Right lobe of liver (tissue), 6 donors: ENCODE measurements around the gene BMPR2. TPM values are rescaled to one million over a fixed set of nuclear protein-coding genes. Genes with fewer than 3 reads are reported as not detected.

Source experiments
- ATAC-seq, 4 donors: fragments of 200-7000 bp; cut with Tn5 transposase; one replicate each; pipeline ENCODE4 v1.9.1; 2020; ENCODE audit warnings: mild to moderate bottlenecking in 4 of 4, moderate library complexity in 4 of 4
- DNase-seq, 3 donors: peaks; one replicate each; pipeline ENCODE4 v3.0.0-alpha.2; 2020
- H3K27ac ChIP-seq, 3 donors: fragments of 200-600 bp; one replicate each; pipeline ENCODE4 v1.8.0; 2022
- H3K27me3 ChIP-seq, 2 donors: fragments of 200-600 bp; one replicate each; pipeline ENCODE4 v1.8.0; 2022
- H3K36me3 ChIP-seq, 4 donors: fragments of 200-600 bp; sonication (generic) in 1 of 4; one replicate each; pipeline versions ENCODE4 v1.5.1 to v1.8.0; 2017 to 2022; ENCODE audit warnings: control low read depth in 1 of 4
- H3K4me1 ChIP-seq, 4 donors: fragments of 200-600 bp; sonication (generic) in 1 of 4; one replicate each; pipeline versions ENCODE4 v1.5.1 to v1.8.0; 2017 to 2022; ENCODE audit warnings: control low read depth in 1 of 4
- H3K4me3 ChIP-seq, 3 donors: fragments of 200-600 bp; one replicate each; pipeline ENCODE4 v1.8.0; 2022
- H3K9me3 ChIP-seq, 4 donors: fragments of 200-600 bp; sonication (generic) in 1 of 4; one replicate each; pipeline versions ENCODE4 v1.5.1 to v1.8.0; 2017 to 2022; ENCODE audit warnings: control low read depth in 1 of 4
- CTCF ChIP-seq, 4 donors: fragments of 200-600 bp in 3 of 4; fragments of 450-650 bp in 1 of 4; IDR thresholded peaks; one replicate each; pipeline versions ENCODE4 v1.5.1 to v1.8.0; 2016 to 2022; ENCODE audit warnings: antibody characterized with exemption in 4 of 4, mild to moderate bottlenecking in 2 of 4
- POLR2A ChIP-seq: fragments of 450-650 bp; IDR thresholded peaks from one replicate; pipeline ENCODE4 v1.6.1; 2017; ENCODE audit warnings: antibody characterized with exemption, mild to moderate bottlenecking
- whole genome bisulfite sequencing: methylation state at CpG from one replicate; pipeline ENCODE4 v1.1.6; 2018; ENCODE audit warnings: low coverage, low lambda C conversion rate; ENCODE audit not compliant: insufficient coverage; ENCODE audit errors: missing lambda C conversion rate; 5-methylcytosine and 5-hydroxymethylcytosine counted together
- intact Hi-C, 2 donors: fragments of 100-400 bp; cut with DNase I; formaldehyde crosslinking; loops; one replicate each; pipeline versions ENCODE4 v1.11.2 to v1.14.1; 2022
- total RNA-seq, 6 experiments: library from RNA; depleted of rRNA in 2 of 6; stranded (reverse); fragments of >200 nt in 2 of 6; fragmentation: NEBNext Ultra II Directional in 3 of 6; extraction: Animal tissue kit (Norgen Biotek cat#: 25700) in 3 of 6; gene quantifications; one replicate each; pipeline versions ENCODE4 v1.1.0 to v1.2.4, GENCODE V29; 2016 to 2023
- donor health status: DM: no; HTN: yes; CAD: no.
- donor health status: DM: no; HTN: no; CAD: no.
- donor health status: DM: no; HTN: no; CAD: no.
- donor health status: DM: no; HTN: yes; CAD: no.
- donor health status: DM: no; HTN: yes; CAD: no.

Gene BMPR2
- total RNA-seq, 6 experiments from 2014 or later, result 14.6 to 25.2 (median 18.7) TPM

GRCh38 chr2:202599105-202599504 is 223.0 kb downstream of the BMPR2 start:
- Histone ChIP-seq H3K36me3 (no peaks in the 10 kb centered on the region), H3K27me3 (no peaks in the 10 kb centered on the region), H3K4me3 (no peak overlapping the region), H3K9me3 (no peaks in the 10 kb centered on the region), H3K27ac (no peak overlapping the region), H3K4me1 (no peaks in the 10 kb centered on the region)
- intact Hi-C loops, result no loop called here
- TF ChIP-seq CTCF (IDR thresholded peaks at IDR 0.05) (no peak), POLR2A (no peak)
- no peak for ATAC-seq
- no peak for DNase-seq
- 100% methylated on average over 1 of the region's 2 CpGs for WGBS

- Histone ChIP-seq H3K36me3 (no peaks in the 10 kb centered on the region), H3K4me3 (no peak overlapping the region), H3K27me3 (no peaks in the 10 kb centered on the region), H3K27ac (no peak overlapping the region), H3K9me3 (no peaks in the 10 kb centered on the region), H3K4me1 (no peaks in the 10 kb centered on the region)
- TF ChIP-seq POLR2A (no peak), CTCF (IDR thresholded peaks at IDR 0.05) (no peak)
- intact Hi-C loops, result no loop called here
- ATAC-seq (no peak), DNase-seq (no peak)
- 59% methylated on average over 4 of the region's 4 CpGs for WGBS
Observed at GRCh38 chr2:202599911-202600310, 223.8 kb downstream of the BMPR2 start.

GRCh38 chr2:202604699-202605098 is 228.6 kb downstream of the BMPR2 start:
- Histone ChIP-seq H3K4me1 (no peaks in the 10 kb centered on the region), H3K36me3 (no peaks in the 10 kb centered on the region), H3K27me3 (no peaks in the 10 kb centered on the region), H3K4me3 (no peak overlapping the region), H3K27ac (no peak overlapping the region), H3K9me3 (no peaks in the 10 kb centered on the region)
- ATAC-seq, result no peak
- intact Hi-C loops, result no loop called here
- DNase-seq, result no peak
- TF ChIP-seq CTCF (IDR thresholded peaks at IDR 0.05) (no peak), POLR2A (no peak)
- WGBS, result 65% methylated on average over 4 of the region's 4 CpGs

GRCh38 chr2:202605174-202605573 is 229.0 kb downstream of the BMPR2 start:
- Histone ChIP-seq H3K4me1 (no peaks in the 10 kb centered on the region), H3K4me3 (no peak overlapping the region), H3K27ac (no peak overlapping the region), H3K27me3 (no peaks in the 10 kb centered on the region), H3K9me3 (no peaks in the 10 kb centered on the region), H3K36me3 (no peaks in the 10 kb centered on the region)
- TF ChIP-seq CTCF (IDR thresholded peaks at IDR 0.05) (no peak), POLR2A (no peak)
- WGBS, result 69% methylated on average over 1 of the region's 1 CpG
- no peak for DNase-seq
- ATAC-seq, result no peak
- intact Hi-C loops, result no loop called here
